ENCODE results near the gene CPLX1. TPM values are rescaled to one million over a fixed set of nuclear protein-coding genes. Genes with fewer than 3 reads are reported as not detected.
A peak's percentile ranks its signal among the peaks of the same experiment; 100 is the strongest.

The CPLX1 gene
- total and polyA plus RNA-seq, 2 experiments from 2014 or later, result 0.79 to 1.8 TPM

DNA sequence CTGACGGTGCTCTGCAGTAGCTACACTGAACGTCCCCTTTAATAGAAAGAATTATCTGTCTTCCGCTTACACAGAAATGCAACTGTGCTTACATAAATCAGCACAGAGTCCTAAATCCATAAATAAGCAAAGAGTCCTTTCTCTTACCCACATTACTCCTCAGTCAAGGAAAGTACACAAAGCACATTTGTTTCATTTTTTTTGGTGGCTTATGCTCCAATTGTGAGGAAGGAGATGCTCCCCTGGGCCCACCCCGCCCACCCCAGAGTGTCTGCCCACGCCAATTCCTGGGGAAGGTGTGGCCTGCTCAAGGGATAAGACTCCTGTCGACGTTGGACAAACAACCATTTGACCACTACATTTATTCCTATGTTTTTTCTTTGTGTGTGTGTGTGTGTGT, 53.8 kb downstream of the CPLX1 start:
- Histone ChIP-seq H3K4me3 (no peak overlapping the region), H3K27me3 (no peaks in the 10 kb centered on the region), H3K9me3 (ENCODE audit: low read depth) (no peaks in the 10 kb centered on the region), H3K27ac (peak overlapping the region; percentile 62), H3K4me1 (ENCODE audit: low read depth) (no peaks in the 10 kb centered on the region), H3K36me3 (peaks cover 20% of the 10 kb centered on the region)
- TF ChIP-seq, protein P1, sequence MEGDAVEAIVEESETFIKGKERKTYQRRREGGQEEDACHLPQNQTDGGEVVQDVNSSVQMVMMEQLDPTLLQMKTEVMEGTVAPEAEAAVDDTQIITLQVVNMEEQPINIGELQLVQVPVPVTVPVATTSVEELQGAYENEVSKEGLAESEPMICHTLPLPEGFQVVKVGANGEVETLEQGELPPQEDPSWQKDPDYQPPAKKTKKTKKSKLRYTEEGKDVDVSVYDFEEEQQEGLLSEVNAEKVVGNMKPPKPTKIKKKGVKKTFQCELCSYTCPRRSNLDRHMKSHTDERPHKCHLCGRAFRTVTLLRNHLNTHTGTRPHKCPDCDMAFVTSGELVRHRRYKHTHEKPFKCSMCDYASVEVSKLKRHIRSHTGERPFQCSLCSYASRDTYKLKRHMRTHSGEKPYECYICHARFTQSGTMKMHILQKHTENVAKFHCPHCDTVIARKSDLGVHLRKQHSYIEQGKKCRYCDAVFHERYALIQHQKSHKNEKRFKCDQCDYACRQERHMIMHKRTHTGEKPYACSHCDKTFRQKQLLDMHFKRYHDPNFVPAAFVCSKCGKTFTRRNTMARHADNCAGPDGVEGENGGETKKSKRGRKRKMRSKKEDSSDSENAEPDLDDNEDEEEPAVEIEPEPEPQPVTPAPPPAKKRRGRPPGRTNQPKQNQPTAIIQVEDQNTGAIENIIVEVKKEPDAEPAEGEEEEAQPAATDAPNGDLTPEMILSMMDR (IDR thresholded peaks at IDR 0.05; ENCODE audit: low read depth, low read length), result no peak
- DNase-seq (ENCODE audit: low read depth in 1 of 2, low spot score in 1 of 2), result no peak

DNA sequence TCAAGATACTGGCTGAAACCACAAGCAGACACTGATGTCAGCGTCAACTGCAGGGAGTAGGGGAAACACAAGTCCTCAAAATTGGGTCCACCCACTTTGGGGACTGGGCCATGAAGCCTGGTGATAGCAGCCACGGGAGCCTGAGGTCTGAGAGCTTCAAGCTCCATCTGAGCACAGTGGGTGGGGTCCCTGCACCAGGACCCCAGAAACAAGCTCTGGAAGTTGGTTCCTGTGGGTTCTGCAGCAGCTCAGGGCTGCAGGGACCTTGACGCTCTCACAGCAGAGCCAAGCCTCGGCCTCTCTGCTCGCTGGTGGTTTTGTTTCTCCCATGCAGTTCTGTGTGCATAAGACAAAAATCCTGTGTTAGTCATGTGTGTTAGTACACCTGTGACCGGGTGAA, 54.5 kb downstream of the CPLX1 start:
- Histone ChIP-seq H3K4me1 (ENCODE audit: low read depth) (no peaks in the 10 kb centered on the region), H3K36me3 (peaks cover 16% of the 10 kb centered on the region), H3K27ac (peak overlapping the region; percentile 62), H3K9me3 (ENCODE audit: low read depth) (no peaks in the 10 kb centered on the region), H3K27me3 (no peaks in the 10 kb centered on the region), H3K4me3 (no peak overlapping the region)
- TF ChIP-seq, protein P1 (IDR thresholded peaks at IDR 0.05; ENCODE audit: low read depth, low read length), result no peak
- no peak for DNase-seq (ENCODE audit: low read depth in 1 of 2, low spot score in 1 of 2)

DNA sequence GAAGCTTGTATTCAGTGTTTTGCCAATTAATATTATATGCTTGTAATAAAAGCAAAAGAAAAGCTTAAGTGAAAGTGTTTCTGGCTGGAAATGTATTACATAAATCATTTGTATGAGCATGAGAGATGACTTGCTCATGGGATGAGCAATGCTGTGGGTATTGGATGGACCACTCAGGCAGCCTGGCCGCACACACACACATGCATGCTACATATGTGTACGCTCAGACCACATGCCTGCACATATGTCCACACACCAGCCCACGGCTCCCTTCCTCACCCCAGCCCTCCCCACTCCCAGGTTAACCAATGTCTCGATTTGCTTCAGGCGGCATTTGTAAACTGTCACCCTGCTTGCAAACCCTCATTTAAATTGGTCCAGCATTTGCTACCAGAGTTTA, 55.9 kb downstream of the CPLX1 start:
- no peaks in the 10 kb centered on the region for H3K4me1 ChIP-seq (ENCODE audit: low read depth)
- H3K27me3 ChIP-seq, result no peaks in the 10 kb centered on the region
- peaks cover 10% of the 10 kb centered on the region for H3K36me3 ChIP-seq
- TF ChIP-seq, protein P1 (IDR thresholded peaks at IDR 0.05; ENCODE audit: low read depth, low read length), result no peak
- H3K27ac ChIP-seq, result no peak overlapping the region
- no peak for DNase-seq (ENCODE audit: low read depth in 1 of 2, low spot score in 1 of 2)
- no peak overlapping the region for H3K4me3 ChIP-seq
- no peaks in the 10 kb centered on the region for H3K9me3 ChIP-seq (ENCODE audit: low read depth)

DNA sequence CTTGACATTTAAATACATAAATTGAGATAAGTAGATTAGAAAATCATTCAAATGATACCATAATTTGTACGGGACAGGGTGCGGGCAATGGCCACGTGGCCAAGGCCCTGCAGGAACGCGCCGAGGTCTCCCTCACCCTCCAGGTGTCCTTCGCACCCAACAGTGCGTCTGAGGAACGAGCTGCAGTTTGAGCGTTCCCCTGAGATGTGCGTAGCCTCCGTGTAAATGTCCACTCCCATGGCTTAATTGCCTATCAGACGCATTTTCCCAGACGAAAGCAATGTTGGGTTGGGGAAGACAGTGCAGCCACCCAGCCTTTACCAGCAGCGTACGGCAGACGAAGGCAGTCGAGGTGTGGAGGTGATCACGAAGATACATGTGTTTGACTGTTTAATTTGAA, 56.4 kb downstream of the CPLX1 start:
- Histone ChIP-seq H3K4me3 (no peak overlapping the region), H3K4me1 (ENCODE audit: low read depth) (no peaks in the 10 kb centered on the region), H3K27me3 (no peaks in the 10 kb centered on the region), H3K9me3 (ENCODE audit: low read depth) (no peaks in the 10 kb centered on the region), H3K27ac (no peak overlapping the region), H3K36me3 (peaks cover 10% of the 10 kb centered on the region)
- no peak for DNase-seq (ENCODE audit: low read depth in 1 of 2, low spot score in 1 of 2)
- TF ChIP-seq, protein P1 (IDR thresholded peaks at IDR 0.05; ENCODE audit: low read depth, low read length), result no peak

DNA sequence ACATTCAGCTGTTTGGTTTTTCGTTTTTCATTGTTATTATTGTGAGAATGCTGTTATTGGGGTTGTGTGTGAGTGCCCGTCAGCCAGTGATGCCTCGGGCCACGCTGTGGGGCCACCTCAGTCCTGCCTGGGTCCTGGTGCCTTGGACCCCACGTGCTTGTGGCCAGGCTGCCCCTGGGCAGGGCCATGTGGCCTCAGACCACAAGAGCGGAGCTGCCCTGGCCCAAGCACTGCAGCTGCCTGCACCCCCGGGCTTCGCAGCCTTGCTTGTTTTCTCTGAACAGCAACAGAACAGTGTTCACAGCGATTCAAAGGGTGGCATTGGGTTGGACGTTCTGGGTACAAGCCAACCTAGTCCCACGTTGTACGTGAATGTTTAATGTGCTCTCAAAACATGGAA, 56.9 kb downstream of the CPLX1 start:
- peaks cover 10% of the 10 kb centered on the region for H3K36me3 ChIP-seq
- DNase-seq (ENCODE audit: low read depth in 1 of 2, low spot score in 1 of 2), result no peak
- H3K27me3 ChIP-seq, result no peaks in the 10 kb centered on the region
- TF ChIP-seq, protein P1 (IDR thresholded peaks at IDR 0.05; ENCODE audit: low read depth, low read length), result no peak
- H3K9me3 ChIP-seq (ENCODE audit: low read depth), result no peaks in the 10 kb centered on the region
- no peak overlapping the region for H3K27ac ChIP-seq
- no peaks in the 10 kb centered on the region for H3K4me1 ChIP-seq (ENCODE audit: low read depth)
- H3K4me3 ChIP-seq, result no peak overlapping the region

DNA sequence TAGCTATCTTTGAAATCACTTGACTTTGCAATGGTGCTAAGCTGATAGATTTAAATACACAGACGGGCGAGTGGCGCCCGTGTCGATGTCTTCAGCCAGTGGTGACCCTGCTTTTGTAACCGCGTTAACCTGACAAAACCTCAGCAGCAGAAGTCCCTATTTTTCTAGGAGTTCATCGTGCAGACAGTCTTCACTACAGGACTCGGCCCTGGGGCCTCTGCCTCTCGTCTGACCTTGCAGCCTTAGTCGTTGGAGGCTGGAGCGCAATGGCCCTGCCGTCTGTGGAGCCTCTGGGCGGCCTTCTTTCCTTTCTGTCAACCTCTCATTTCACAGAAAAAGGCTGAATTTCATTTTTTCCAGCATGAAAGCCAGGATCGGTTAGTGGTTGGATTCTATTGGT, 57.9 kb downstream of the CPLX1 start:
- no peaks in the 10 kb centered on the region for H3K4me1 ChIP-seq (ENCODE audit: low read depth)
- H3K27me3 ChIP-seq, result no peaks in the 10 kb centered on the region
- no peak for DNase-seq (ENCODE audit: low read depth in 1 of 2, low spot score in 1 of 2)
- H3K9me3 ChIP-seq (ENCODE audit: low read depth), result no peaks in the 10 kb centered on the region
- no peak overlapping the region for H3K4me3 ChIP-seq
- peaks cover 10% of the 10 kb centered on the region for H3K36me3 ChIP-seq
- H3K27ac ChIP-seq, result peak overlapping the region; percentile 64
- TF ChIP-seq, protein P1 (IDR thresholded peaks at IDR 0.05; ENCODE audit: low read depth, low read length), result no peak
